ENCODE data around the gene CELF6. TPM values are rescaled to one million over a fixed set of nuclear protein-coding genes. Genes with fewer than 3 reads are reported as not detected.

Gene CELF6
- polyA plus RNA-seq, 1 of the 3 experiments (the other 2 are of a cell fraction) = 0.20 TPM

GRCh38 chr15:72272213-72272996 lies 47.6 kb downstream of the CELF6 start, which contains the start of gene PARP6 (continued):
- TF ChIP-seq MEF2A (IDR thresholded peaks at IDR 0.05; ENCODE audit: borderline replicate concordance, low read depth) (no peak), MAX (IDR thresholded peaks at IDR 0.05; ENCODE audit: low read depth) (peak; percentile 95), USF1 (IDR thresholded peaks at IDR 0.05; ENCODE audit: borderline replicate concordance, low read depth) (peak; percentile 96), TEAD4 (IDR thresholded peaks at IDR 0.05; ENCODE audit: borderline replicate concordance, insufficient read depth) (no peak), SMC3 (IDR thresholded peaks at IDR 0.05; ENCODE audit: low read depth, low read length) (no peak), MXI1 (IDR thresholded peaks at IDR 0.05; ENCODE audit: low read depth, low read length) (peak; percentile 83), RCOR1 (IDR thresholded peaks at IDR 0.05; ENCODE audit: low read length) (0 out of 2 replicates have a peak, but pooled peaks have one; percentile 22), FOXJ3 (CRISPR knock-in tag; IDR thresholded peaks at IDR 0.05) (0 out of 2 replicates have a peak, but pooled peaks have one; percentile 25), RXRA (IDR thresholded peaks at IDR 0.05; ENCODE audit: borderline replicate concordance, low read depth) (no peak)
- TF ChIP-seq, protein P1, sequence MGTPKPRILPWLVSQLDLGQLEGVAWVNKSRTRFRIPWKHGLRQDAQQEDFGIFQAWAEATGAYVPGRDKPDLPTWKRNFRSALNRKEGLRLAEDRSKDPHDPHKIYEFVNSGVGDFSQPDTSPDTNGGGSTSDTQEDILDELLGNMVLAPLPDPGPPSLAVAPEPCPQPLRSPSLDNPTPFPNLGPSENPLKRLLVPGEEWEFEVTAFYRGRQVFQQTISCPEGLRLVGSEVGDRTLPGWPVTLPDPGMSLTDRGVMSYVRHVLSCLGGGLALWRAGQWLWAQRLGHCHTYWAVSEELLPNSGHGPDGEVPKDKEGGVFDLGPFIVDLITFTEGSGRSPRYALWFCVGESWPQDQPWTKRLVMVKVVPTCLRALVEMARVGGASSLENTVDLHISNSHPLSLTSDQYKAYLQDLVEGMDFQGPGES (IDR thresholded peaks at IDR 0.05; ENCODE audit: low read depth, low read length) = no peak

- Histone ChIP-seq H3K9ac (peak overlapping the region; percentile 90), H3K9me2 (no peaks in the 10 kb centered on the region), H3K27ac (ENCODE audit: low read depth in 2 of 2, low read length in 1 of 2) (peak overlapping the region; percentile 69 to 77), H3K4me3 (ENCODE audit: low read depth in 2 of 2, low read length in 1 of 2) (peak overlapping the region; percentile 87 to 91), H3K79me2 (ENCODE audit: insufficient read depth) (peaks cover 39% of the 10 kb centered on the region), H3K27me3 (ENCODE audit: insufficient read depth) (no peaks in the 10 kb centered on the region), H3K4me1 (ENCODE audit: control insufficient read depth in 1 of 2, insufficient read depth in 2 of 2, low read depth in 1 of 2, low read length in 1 of 2) (peaks cover 9 to 12% of the 10 kb centered on the region in 2 experiments; a peak in 3 of 4 replicates), H3K4me2 (peak overlapping the region; percentile 87), H3F3A (replicated peaks; ENCODE audit: insufficient read depth) (no peaks in the 10 kb centered on the region), H3K9me3 (no peaks in the 10 kb centered on the region), H3K36me3 (replicated peaks in 1 of 2; ENCODE audit: control insufficient read depth in 1 of 2, insufficient read depth in 2 of 2, low read length in 1 of 2) (peaks cover 20 to 21% of the 10 kb centered on the region in 2 experiments), H4K20me1 (ENCODE audit: insufficient read depth) (no peaks in the 10 kb centered on the region), H2AFZ (ENCODE audit: low read depth) (peak overlapping the region; percentile 26; the same call in 1 of the 2 replicates)
- TF ChIP-seq SIN3A (IDR thresholded peaks at IDR 0.05; ENCODE audit: borderline replicate concordance, low read depth, low read length) (no peak), YY1 (IDR thresholded peaks at IDR 0.05; ENCODE audit: low read depth) (no peak), FOXJ3 (CRISPR knock-in tag; IDR thresholded peaks at IDR 0.05) (no peak)
- WGBS (ENCODE audit: low lambda C conversion rate) = 3% methylated on average over 6 of the region's 13 CpGs
- DNase-seq = no peak
- ChIA-PET CTCF (interaction anchor here (0.6 to 2.0 kb wide), 3 partner anchors 16 to 211 kb away, joined by 3 to 6 read pairs (median 5); no protein-coding TSS in a partner anchor), POLR2A (no interaction called here)
These were observed 48.1 kb downstream of the CELF6 start for GRCh38 chr15:72271895-72272212.
